ENCODE results near the gene METTL16.

DNA sequence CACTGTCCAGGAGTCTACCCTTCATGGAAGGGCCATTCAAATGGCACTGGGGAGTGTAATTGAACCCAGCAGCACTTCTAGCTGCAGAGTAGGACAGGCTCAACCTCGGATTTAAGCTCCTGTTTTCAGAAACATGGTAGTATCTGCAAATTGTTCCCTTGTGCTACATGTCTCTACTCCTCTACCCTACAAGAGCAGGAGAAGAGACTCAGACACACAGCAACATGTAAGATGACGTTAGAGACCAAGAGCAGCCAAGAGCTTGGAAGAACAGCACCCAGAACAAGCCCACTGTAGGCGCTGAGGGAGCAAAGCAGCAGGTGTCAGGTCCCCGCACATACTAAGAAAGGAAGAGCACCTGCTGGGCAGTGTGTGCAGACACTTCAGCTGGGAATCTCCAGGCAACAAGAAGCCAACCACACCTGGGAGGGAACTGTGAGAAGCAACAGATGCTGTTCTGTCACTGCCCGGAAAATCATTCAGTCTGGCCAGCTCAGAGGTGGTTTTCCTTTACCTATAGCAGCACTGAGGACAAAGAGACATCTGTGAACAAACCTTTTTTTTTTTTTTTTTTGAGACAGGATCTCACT lies 75.3 kb downstream of the METTL16 start:
- TF ChIP-seq, protein P1, sequence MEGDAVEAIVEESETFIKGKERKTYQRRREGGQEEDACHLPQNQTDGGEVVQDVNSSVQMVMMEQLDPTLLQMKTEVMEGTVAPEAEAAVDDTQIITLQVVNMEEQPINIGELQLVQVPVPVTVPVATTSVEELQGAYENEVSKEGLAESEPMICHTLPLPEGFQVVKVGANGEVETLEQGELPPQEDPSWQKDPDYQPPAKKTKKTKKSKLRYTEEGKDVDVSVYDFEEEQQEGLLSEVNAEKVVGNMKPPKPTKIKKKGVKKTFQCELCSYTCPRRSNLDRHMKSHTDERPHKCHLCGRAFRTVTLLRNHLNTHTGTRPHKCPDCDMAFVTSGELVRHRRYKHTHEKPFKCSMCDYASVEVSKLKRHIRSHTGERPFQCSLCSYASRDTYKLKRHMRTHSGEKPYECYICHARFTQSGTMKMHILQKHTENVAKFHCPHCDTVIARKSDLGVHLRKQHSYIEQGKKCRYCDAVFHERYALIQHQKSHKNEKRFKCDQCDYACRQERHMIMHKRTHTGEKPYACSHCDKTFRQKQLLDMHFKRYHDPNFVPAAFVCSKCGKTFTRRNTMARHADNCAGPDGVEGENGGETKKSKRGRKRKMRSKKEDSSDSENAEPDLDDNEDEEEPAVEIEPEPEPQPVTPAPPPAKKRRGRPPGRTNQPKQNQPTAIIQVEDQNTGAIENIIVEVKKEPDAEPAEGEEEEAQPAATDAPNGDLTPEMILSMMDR (IDR thresholded peaks at IDR 0.05; ENCODE audit: low read depth, low read length, missing input control) = no peak
- TF ChIP-seq, protein P2, sequence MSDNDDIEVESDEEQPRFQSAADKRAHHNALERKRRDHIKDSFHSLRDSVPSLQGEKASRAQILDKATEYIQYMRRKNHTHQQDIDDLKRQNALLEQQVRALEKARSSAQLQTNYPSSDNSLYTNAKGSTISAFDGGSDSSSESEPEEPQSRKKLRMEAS (IDR thresholded peaks at IDR 0.05) = no peak
- TF ChIP-seq TAF1 (conservative IDR thresholded peaks at IDR 0.05) = no peak
- no peak for TF ChIP-seq RXRA (IDR thresholded peaks at IDR 0.05)
- no peak for TF ChIP-seq RAD21 (IDR thresholded peaks at IDR 0.05)
- TF ChIP-seq JUND (IDR thresholded peaks at IDR 0.05) = no peak
